ENCODE measurements around the gene RASSF3. TPM values are rescaled to one million over a fixed set of nuclear protein-coding genes. Genes with fewer than 3 reads are reported as not detected.
A peak's percentile ranks its signal among the peaks of the same experiment; 100 is the strongest.

RASSF3 gene
- total and polyA plus RNA-seq, 2 of the 13 experiments (the other 11 are each of a cell fraction or from before 2014, with no cell fraction given) = 15.5 to 16.0 TPM

DNA sequence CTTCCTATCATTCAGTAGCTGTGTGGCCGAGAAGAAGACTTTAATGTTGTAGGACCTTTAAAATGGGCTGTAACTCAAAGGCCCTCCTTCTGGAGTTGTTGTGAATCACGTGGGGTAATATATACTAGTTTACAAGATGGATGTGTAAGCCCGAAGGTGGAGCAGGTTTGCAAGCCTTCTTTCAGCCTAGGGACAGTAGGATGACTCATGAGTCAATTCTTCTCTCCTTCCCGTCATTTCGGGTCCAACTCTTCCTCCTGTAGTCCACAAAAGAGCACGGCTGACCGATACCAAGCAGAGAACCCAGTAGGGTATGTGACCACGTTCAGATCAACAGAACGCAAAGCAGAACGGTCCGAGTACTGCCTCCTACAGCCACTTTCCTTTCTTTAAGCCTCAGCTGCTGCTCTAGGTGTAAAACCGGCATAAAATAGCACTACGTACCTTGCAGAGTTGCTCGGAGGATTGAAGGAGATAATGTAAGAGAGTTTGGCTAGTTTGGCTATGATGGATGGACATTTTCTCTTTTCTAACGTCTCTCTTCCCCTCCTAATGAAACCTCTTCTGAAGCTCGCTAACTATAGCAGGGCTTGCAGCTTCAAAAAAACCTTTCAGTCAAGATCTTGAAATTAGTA lies 1.3 kb upstream of the RASSF3 start (continued):
- TF ChIP-seq, protein P1, sequence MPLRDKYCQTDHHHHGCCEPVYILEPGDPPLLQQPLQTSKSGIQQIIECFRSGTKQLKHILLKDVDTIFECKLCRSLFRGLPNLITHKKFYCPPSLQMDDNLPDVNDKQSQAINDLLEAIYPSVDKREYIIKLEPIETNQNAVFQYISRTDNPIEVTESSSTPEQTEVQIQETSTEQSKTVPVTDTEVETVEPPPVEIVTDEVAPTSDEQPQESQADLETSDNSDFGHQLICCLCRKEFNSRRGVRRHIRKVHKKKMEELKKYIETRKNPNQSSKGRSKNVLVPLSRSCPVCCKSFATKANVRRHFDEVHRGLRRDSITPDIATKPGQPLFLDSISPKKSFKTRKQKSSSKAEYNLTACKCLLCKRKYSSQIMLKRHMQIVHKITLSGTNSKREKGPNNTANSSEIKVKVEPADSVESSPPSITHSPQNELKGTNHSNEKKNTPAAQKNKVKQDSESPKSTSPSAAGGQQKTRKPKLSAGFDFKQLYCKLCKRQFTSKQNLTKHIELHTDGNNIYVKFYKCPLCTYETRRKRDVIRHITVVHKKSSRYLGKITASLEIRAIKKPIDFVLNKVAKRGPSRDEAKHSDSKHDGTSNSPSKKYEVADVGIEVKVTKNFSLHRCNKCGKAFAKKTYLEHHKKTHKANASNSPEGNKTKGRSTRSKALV (CRISPR knock-in tag; IDR thresholded peaks at IDR 0.05) = peak; percentile 54; the same call in 1 of the 2 replicates
- no peak for TF ChIP-seq ZNF280D (CRISPR knock-in tag; IDR thresholded peaks at IDR 0.05)
- TF ChIP-seq ZNF234 (CRISPR knock-in tag; conservative IDR thresholded peaks at IDR 0.05) = no peak

GRCh38 chr12:64609536-64610078 lies 688 bp upstream of the RASSF3 start:
- Histone ChIP-seq H3K27ac (ENCODE audit: extremely low read length, insufficient read depth, low read length) (peak overlapping the region; percentile 61), H3K79me2 (ENCODE audit: insufficient read depth, low read length) (peaks cover 33% of the 10 kb centered on the region), H3K36me3 (replicated peaks in 1 of 2; ENCODE audit: control insufficient read depth in 1 of 2, insufficient read depth in 2 of 2, low read length in 2 of 2) (no peaks in the 10 kb centered on the region), H3K27me3 (ENCODE audit: control insufficient read depth in 1 of 2, insufficient read depth in 2 of 2, low read length in 2 of 2) (no peaks in the 10 kb centered on the region; a peak in 1 of 5 replicates), H3K9ac (ENCODE audit: insufficient read depth, low read depth, low read length) (peak overlapping the region; percentile 54), H3K4me1 (ENCODE audit: insufficient read depth, low read length) (peaks cover 34% of the 10 kb centered on the region), H3K4me2 (ENCODE audit: low read depth, low read length) (peak overlapping the region; percentile 91), H2AFZ (ENCODE audit: low read length) (peak overlapping the region; percentile 91), H3K9me3 (ENCODE audit: low read length) (no peaks in the 10 kb centered on the region), H3K4me3 (replicated peaks in 1 of 3; ENCODE audit: insufficient read depth in 1 of 3, low read depth in 2 of 3, low read length in 3 of 3) (peak overlapping the region; percentile 89 to 97 (median 95)), H4K20me1 (ENCODE audit: insufficient read depth, low read length) (no peaks in the 10 kb centered on the region)
- intact Hi-C loops (cut with micrococcal nuclease; ENCODE audit: unreplicated experiment) (loop anchor here (1.0 to 5.0 kb wide), 4 partner anchors 15 to 60 kb away; no protein-coding TSS in a partner anchor), in situ Hi-C loops (cut with HindIII; ENCODE audit: extremely low pct_ligation_motif_present, low pct_unique_long_range_greater_than_20kb) (loop anchor here (5.0 kb wide), 1 partner anchor 62 kb away; no protein-coding TSS in a partner anchor)
- BruUV-seq (replicated peaks) = no TSS peak
- WGBS (ENCODE audit: low lambda C conversion rate) = 2% methylated on average over 9 of the region's 15 CpGs
- CTCF ChIA-PET (ENCODE audit: low intra/inter-chr PET ratio, low total read pairs) = no interaction called here
- DNase-seq (ENCODE audit: low spot score) = no peak
- POLR2A ChIA-PET = interaction anchor here (0.6 to 3.5 kb wide), 4 partner anchors 13 to 64 kb away, joined by 3 to 23 read pairs (median 9); no protein-coding TSS in a partner anchor
- FAIRE-seq = peak; percentile 47
- peak; percentile 4 for ATAC-seq
- TF ChIP-seq IKZF5 (CRISPR knock-in tag; IDR thresholded peaks at IDR 0.05) (no peak), JUND (CRISPR knock-in tag; IDR thresholded peaks at IDR 0.05) (no peak), ZNF512B (CRISPR knock-in tag; IDR thresholded peaks at IDR 0.05; ENCODE audit: borderline replicate concordance) (0 out of 2 replicates have a peak, but pooled peaks have one; percentile 31), ZBTB25 (CRISPR knock-in tag; IDR thresholded peaks at IDR 0.05) (no peak), POLR2A (IDR thresholded peaks at IDR 0.05; ENCODE audit: insufficient read depth in 1 of 2, low read depth in 2 of 2, low read length in 2 of 2) (peak in 1 of 2 experiments; percentile 6; a peak in 1 of 4 replicates), ZZZ3 (CRISPR knock-in tag; IDR thresholded peaks at IDR 0.05; ENCODE audit: borderline replicate concordance) (no peak), NCOA5 (CRISPR knock-in tag; IDR thresholded peaks at IDR 0.05) (no peak)

All from HepG2 (cell line).